Glutamatergic neuron (in vitro differentiated cells): ENCODE results near the gene SNX14. TPM values are rescaled to one million over a fixed set of nuclear protein-coding genes. Genes with fewer than 3 reads are reported as not detected.

ENCODE experiments used
- DNase-seq: peaks from one replicate; pipeline ENCODE4 v3.0.0; 2022
- H3K27ac Mint-ChIP-seq: one replicate; pipeline ENCODE4 v1.8.0; 2020; ENCODE audit warnings: mild to moderate bottlenecking, mixed read lengths, inconsistent platforms; ENCODE audit not compliant: unreplicated experiment
- H3K27me3 Mint-ChIP-seq: one replicate; pipeline ENCODE4 v1.8.0; 2020; ENCODE audit warnings: mild to moderate bottlenecking, moderate library complexity, mixed read lengths, inconsistent platforms; ENCODE audit not compliant: unreplicated experiment
- H3K36me3 Mint-ChIP-seq: one replicate; pipeline ENCODE4 v1.8.0; 2020; ENCODE audit warnings: mild to moderate bottlenecking, mixed read lengths, inconsistent platforms; ENCODE audit not compliant: unreplicated experiment
- H3K4me1 Mint-ChIP-seq: one replicate; pipeline ENCODE4 v1.8.0; 2020; ENCODE audit warnings: mild to moderate bottlenecking, low read depth, mixed read lengths, inconsistent platforms; ENCODE audit not compliant: unreplicated experiment
- H3K4me3 Mint-ChIP-seq: one replicate; pipeline ENCODE4 v1.8.0; 2020; ENCODE audit warnings: mild to moderate bottlenecking, mixed read lengths, inconsistent platforms; ENCODE audit not compliant: unreplicated experiment
- H3K9me3 Mint-ChIP-seq: one replicate; pipeline ENCODE4 v1.8.0; 2020; ENCODE audit warnings: mild to moderate bottlenecking, moderate library complexity, mixed read lengths, inconsistent platforms; ENCODE audit not compliant: unreplicated experiment
- CTCF ChIP-seq: fragments of 200-600 bp; sonication (generic); IDR thresholded peaks from one replicate; pipeline ENCODE4 v1.5.0; 2021; ENCODE audit not compliant: partially characterized antibody, unreplicated experiment
- total RNA-seq: library from RNA; stranded (reverse); fragmentation: NEBNext Ultra II Directional; extraction: Animal tissue kit (Norgen Biotek cat#: 25700); gene quantifications from one replicate; pipeline ENCODE4 v1.2.1, GENCODE V29; 2021; ENCODE audit not compliant: unreplicated experiment

SNX14 gene
- total RNA-seq, 1 donor from 2014 or later = 73.6 TPM

GRCh38 chr6:85620308-85620707 is 26.6 kb upstream of the SNX14 start:
- H3K36me3 Mint-ChIP-seq = no peaks in the 10 kb centered on the region
- H3K4me3 Mint-ChIP-seq = no peak overlapping the region
- no peak for TF ChIP-seq CTCF
- peaks cover 3% of the 10 kb centered on the region for H3K9me3 Mint-ChIP-seq
- no peak for DNase-seq
- no peak overlapping the region for H3K27ac Mint-ChIP-seq
- H3K27me3 Mint-ChIP-seq = peaks cover 3% of the 10 kb centered on the region
- no peaks in the 10 kb centered on the region for H3K4me1 Mint-ChIP-seq

DNA sequence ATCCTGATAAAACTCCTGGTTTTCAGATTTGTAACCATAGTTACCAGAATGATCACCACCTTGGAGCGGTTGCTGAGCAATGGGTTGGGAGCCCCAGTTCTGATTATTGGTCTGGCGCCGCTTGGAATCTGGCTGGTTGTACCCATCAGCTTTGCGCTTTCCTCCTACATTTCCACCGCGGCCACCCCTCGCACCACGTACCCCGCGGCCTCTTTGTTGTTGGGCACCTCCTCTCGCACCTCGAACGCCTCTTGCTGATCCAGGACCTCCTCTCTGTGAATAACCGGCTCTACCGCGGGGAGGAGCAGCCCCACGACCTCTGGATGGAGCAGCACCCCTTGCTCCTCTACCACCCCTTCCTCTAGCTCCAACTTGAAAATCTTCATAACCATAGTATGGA is 21.1 kb upstream of the SNX14 start:
- Mint-ChIP-seq H3K27me3 (no peaks in the 10 kb centered on the region), H3K4me3 (no peak overlapping the region), H3K4me1 (no peaks in the 10 kb centered on the region), H3K36me3 (peaks cover 4% of the 10 kb centered on the region), H3K27ac (no peak overlapping the region), H3K9me3 (peaks cover 1% of the 10 kb centered on the region)
- no peak for DNase-seq
- TF ChIP-seq CTCF = no peak

DNA sequence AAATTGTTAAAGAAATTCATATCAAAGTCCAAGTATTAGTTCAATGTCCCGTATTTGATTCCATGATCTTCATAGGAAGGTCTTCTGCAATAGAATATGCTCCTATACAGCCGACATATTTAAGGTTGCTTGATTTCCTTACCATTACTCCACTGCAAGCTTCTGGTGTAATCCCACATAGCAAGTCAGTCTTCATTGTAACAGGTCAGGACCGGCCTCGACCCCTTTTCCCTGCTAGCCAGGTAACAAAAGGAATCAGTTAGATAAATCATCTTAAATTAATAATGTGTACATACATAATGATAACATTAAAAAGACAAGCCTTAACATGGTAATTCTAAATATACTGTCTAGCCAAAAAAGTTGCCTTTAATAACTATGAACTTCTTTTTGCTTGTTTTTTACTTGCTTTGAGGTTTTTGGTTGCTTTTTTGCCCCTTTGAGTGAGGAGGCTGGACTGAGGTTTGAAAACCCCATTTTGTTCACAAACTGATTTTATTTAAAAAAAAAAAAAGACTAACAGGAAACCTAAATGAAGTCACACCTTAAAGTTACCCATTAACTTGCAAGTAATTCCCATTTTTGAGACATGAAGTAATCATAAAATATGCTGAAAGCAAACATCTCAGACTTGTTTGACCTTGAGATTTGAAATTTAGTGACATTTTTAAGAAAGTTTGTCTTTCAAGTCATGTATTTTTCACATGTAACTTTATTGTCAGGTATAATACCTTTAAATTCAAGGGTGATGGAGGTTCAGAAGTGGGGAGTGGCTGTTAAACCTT is 19.2 kb upstream of the SNX14 start:
- H3K36me3 Mint-ChIP-seq = peaks cover 4% of the 10 kb centered on the region

DNA sequence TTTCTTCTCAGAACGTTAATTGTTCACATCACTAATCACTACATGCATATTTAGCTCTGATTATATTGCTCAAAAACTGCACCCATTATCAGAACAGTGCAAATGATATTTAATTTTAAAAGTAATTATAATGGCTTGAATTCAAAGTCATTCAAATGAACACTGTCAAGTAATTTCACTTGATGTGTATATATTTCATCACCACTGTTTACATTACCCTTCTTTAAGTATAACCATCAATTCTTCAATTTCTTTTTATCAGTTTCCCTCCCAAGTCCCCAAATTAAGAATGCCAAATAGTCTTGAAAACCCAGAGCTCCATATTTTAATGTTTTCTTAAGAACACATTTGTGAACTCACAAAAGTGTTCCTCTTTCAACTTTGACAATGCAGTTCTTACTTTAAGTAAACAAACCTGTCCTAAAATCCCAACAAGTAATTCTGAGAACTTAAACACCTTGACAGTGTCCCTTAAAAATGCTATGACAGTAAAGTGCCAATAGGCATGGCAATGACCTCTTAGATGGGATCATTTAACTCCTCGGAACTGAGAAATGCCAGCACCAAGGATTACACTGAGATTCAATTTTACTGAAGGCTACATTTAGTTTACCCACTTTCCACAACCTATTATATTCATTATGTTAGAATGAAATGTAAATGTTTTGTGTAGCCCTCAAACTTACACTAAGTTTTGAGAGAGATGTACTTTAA is 16.7 kb upstream of the SNX14 start:
- DNase-seq = no peak
- H3K27me3 Mint-ChIP-seq = no peaks in the 10 kb centered on the region
- no peak overlapping the region for H3K27ac Mint-ChIP-seq
- no peak overlapping the region for H3K4me3 Mint-ChIP-seq
- TF ChIP-seq CTCF = no peak
- no peaks in the 10 kb centered on the region for H3K4me1 Mint-ChIP-seq
- H3K9me3 Mint-ChIP-seq = peaks cover 1% of the 10 kb centered on the region
- peaks cover 4% of the 10 kb centered on the region for H3K36me3 Mint-ChIP-seq

More for the DNA sequence above, 19.2 kb upstream of the SNX14 start:
- no peak overlapping the region for H3K4me3 Mint-ChIP-seq
- H3K4me1 Mint-ChIP-seq = no peaks in the 10 kb centered on the region
- peaks cover 1% of the 10 kb centered on the region for H3K9me3 Mint-ChIP-seq
- DNase-seq = no peak
- H3K27me3 Mint-ChIP-seq = no peaks in the 10 kb centered on the region
- H3K27ac Mint-ChIP-seq = no peak overlapping the region
- no peak for TF ChIP-seq CTCF

DNA sequence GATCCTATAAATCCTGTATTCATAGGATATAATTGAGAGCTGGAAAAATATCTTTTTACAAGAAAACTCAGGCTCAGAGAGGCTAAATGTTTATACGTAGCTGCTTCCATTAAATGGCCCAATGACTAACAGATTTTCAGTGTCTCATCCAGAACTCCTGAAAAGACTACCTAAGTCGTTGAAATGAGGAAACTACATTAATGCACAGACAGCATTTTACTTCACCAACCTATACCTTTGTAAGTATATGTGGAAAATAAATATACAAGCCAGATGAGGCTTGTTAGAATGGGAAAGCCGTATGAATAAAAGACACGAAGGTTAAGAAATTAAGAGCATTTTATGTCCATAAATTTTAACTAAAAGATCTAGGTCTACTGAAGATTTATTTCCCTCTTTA is 8.4 kb upstream of the SNX14 start:
- Mint-ChIP-seq H3K27ac (no peak overlapping the region), H3K4me1 (no peaks in the 10 kb centered on the region), H3K27me3 (no peaks in the 10 kb centered on the region), H3K9me3 (no peaks in the 10 kb centered on the region), H3K4me3 (no peak overlapping the region), H3K36me3 (no peaks in the 10 kb centered on the region)
- no peak for TF ChIP-seq CTCF
- no peak for DNase-seq
